SH-SY5Y (cell line): Measurements from ENCODE around the gene STRBP.

Experiments used
- GATA2 ChIP-seq: IDR thresholded peaks from 2 replicates; pipeline ENCODE4 v1.6.1; 2011; ENCODE audit warnings: mild to moderate bottlenecking, low read depth, low read length
- GATA3 ChIP-seq: IDR thresholded peaks from 2 replicates; pipeline ENCODE4 v1.6.1; 2011; ENCODE audit warnings: low read depth, mild to moderate bottlenecking, low read length, moderate library complexity

DNA sequence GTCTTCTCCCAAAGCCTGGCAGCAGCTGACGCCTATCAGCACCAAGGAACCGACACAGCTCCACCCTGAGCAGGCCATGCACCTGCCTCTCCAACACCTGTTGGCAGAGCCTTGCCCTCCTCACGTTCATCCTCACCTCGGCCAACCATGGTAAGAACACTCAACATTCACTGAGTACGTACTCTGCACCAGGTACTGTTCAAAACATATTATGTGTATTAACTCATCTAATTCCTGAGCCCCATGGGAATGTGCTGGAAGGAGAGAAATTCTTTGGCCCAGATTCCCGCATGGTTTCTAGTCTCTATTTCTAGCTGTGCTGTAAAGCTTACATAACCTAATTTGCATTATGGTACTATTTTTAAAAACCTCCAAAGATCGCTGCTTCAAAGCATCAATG lies 148.8 kb downstream of the STRBP start:
- TF ChIP-seq GATA3 (no peak), GATA2 (no peak)
